H9 (cell line): ENCODE measurements around the gene SHB. TPM values are rescaled to one million over a fixed set of nuclear protein-coding genes. Genes with fewer than 3 reads are reported as not detected.

Experiments
- DNase-seq: peaks from one replicate; pipeline ENCODE4 v3.0.0-alpha.2; 2017
- H2AFZ ChIP-seq: one replicate; pipeline ENCODE4 v1.6.1; 2013; ENCODE audit warnings: mild to moderate bottlenecking, low read length, control low read depth, moderate library complexity
- H2AK5ac ChIP-seq: 2 replicates; pipeline ENCODE4 v1.6.1; 2013; ENCODE audit warnings: low read length, control low read depth, mixed read lengths; ENCODE audit not compliant: insufficient read length
- H2BK120ac ChIP-seq: one replicate; pipeline ENCODE4 v1.6.1; 2013; ENCODE audit warnings: low read depth, mild to moderate bottlenecking, low read length, control low read depth, inconsistent platforms; ENCODE audit not compliant: poor library complexity, severe bottlenecking
- H2BK12ac ChIP-seq: 2 replicates; pipeline ENCODE4 v1.6.1; 2013; ENCODE audit warnings: low read length, control low read depth, mixed read lengths, low read depth; ENCODE audit not compliant: insufficient read length
- H2BK15ac ChIP-seq: 2 replicates; pipeline ENCODE4 v1.6.1; 2013; ENCODE audit warnings: low read depth, low read length, control low read depth
- H2BK20ac ChIP-seq: one replicate; pipeline ENCODE4 v1.6.1; 2013; ENCODE audit warnings: low read depth, mild to moderate bottlenecking, low read length, control low read depth, inconsistent platforms; ENCODE audit not compliant: poor library complexity, severe bottlenecking
- H2BK5ac ChIP-seq: 2 replicates; pipeline ENCODE4 v1.6.1; 2013; ENCODE audit warnings: low read length, control low read depth, mixed read lengths; ENCODE audit not compliant: insufficient read length
- H3K14ac ChIP-seq: 2 replicates; pipeline ENCODE4 v1.6.1; 2013; ENCODE audit warnings: low read length, control low read depth; ENCODE audit not compliant: insufficient read depth
- H3K18ac ChIP-seq: 2 replicates; pipeline ENCODE4 v1.6.1; 2013; ENCODE audit warnings: low read depth, mild to moderate bottlenecking, mixed read lengths, low read length, control low read depth; ENCODE audit not compliant: insufficient read length
- H3K23ac ChIP-seq: 2 replicates; pipeline ENCODE4 v1.6.1; 2013; ENCODE audit warnings: low read length, control low read depth, mixed read lengths, low read depth; ENCODE audit not compliant: insufficient read length
- H3K23me2 ChIP-seq: 2 replicates; pipeline ENCODE4 v1.6.1; 2013; ENCODE audit warnings: low read depth, mild to moderate bottlenecking, mixed read lengths, low read length, control low read depth; ENCODE audit not compliant: insufficient read length, poor library complexity, severe bottlenecking
- H3K27ac ChIP-seq: 2 replicates; pipeline ENCODE4 v1.5.1; 2013; ENCODE audit warnings: low read length, control low read depth, mixed read lengths, low read depth; ENCODE audit not compliant: insufficient read length
- H3K27me3 ChIP-seq: 2 replicates; pipeline ENCODE4 v1.6.1; 2013; ENCODE audit warnings: low read length, control low read depth, inconsistent platforms; ENCODE audit not compliant: insufficient read depth
- H3K4ac ChIP-seq: 2 replicates; pipeline ENCODE4 v1.6.1; 2013; ENCODE audit warnings: low read depth, mild to moderate bottlenecking, control low read depth, inconsistent platforms, low read length, moderate library complexity
- H3K4me1 ChIP-seq: 2 replicates; pipeline ENCODE4 v1.6.1; 2013; ENCODE audit warnings: low read length, control low read depth, inconsistent platforms; ENCODE audit not compliant: insufficient read depth
- H3K4me2 ChIP-seq: 2 replicates; pipeline ENCODE4 v1.6.1; 2013; ENCODE audit warnings: low read length, control low read depth, mixed read lengths; ENCODE audit not compliant: insufficient read length, insufficient read depth
- H3K56ac ChIP-seq: 2 replicates; pipeline ENCODE4 v1.6.1; 2013; ENCODE audit warnings: low read depth, mild to moderate bottlenecking, mixed read lengths, low read length, control low read depth; ENCODE audit not compliant: insufficient read length
- H3K79me1 ChIP-seq: 2 replicates; pipeline ENCODE4 v1.6.1; 2013; ENCODE audit warnings: low read depth, mild to moderate bottlenecking, moderate library complexity, low read length, control low read depth, inconsistent platforms; ENCODE audit not compliant: insufficient read depth, poor library complexity, severe bottlenecking
- H3K79me2 ChIP-seq: 2 replicates; pipeline ENCODE4 v1.6.1; 2013; ENCODE audit warnings: low read length, control low read depth, inconsistent platforms; ENCODE audit not compliant: insufficient read depth
- H3K9ac ChIP-seq: 2 replicates; pipeline ENCODE4 v1.6.1; 2013; ENCODE audit warnings: low read length, control low read depth, mixed read lengths; ENCODE audit not compliant: insufficient read length; ENCODE audit errors: extremely low read depth
- H3K9me3 ChIP-seq: one replicate; pipeline ENCODE4 v1.6.1; 2013; ENCODE audit warnings: low read depth, low read length, inconsistent platforms; ENCODE audit not compliant: control insufficient read depth
- H3T11ph ChIP-seq: one replicate; pipeline ENCODE4 v1.6.1; 2013; ENCODE audit warnings: mild to moderate bottlenecking, low read length, control low read depth, inconsistent platforms
- H4K20me1 ChIP-seq: one replicate; pipeline ENCODE4 v1.6.1; 2013; ENCODE audit not compliant: control insufficient read depth, insufficient read length, insufficient read depth
- H4K5ac ChIP-seq: 2 replicates; pipeline ENCODE4 v1.6.1; 2013; ENCODE audit warnings: low read depth, mild to moderate bottlenecking, mixed read lengths, low read length, control low read depth; ENCODE audit not compliant: insufficient read length
- H4K8ac ChIP-seq: replicated peaks from 2 replicates; pipeline ENCODE4 v1.6.1; 2013; ENCODE audit warnings: low read length, control low read depth, mixed read lengths, low read depth; ENCODE audit not compliant: insufficient read length
- H4K91ac ChIP-seq: 2 replicates; pipeline ENCODE4 v1.6.1; 2013; ENCODE audit warnings: low read depth, mild to moderate bottlenecking, moderate library complexity, mixed read lengths, low read length, control low read depth; ENCODE audit not compliant: insufficient read length
- H3K27ac Mint-ChIP-seq, 3 experiments: 2 replicates in 2 of 3; 3 replicates in 1 of 3; pipeline ENCODE4 v1.8.0; 2020 to 2021; ENCODE audit warnings: mixed read lengths in 3 of 3, mild to moderate bottlenecking in 1 of 3, moderate library complexity in 1 of 3
- H3K27me3 Mint-ChIP-seq: 2 replicates; pipeline ENCODE4 v1.8.0; 2021; ENCODE audit warnings: low read depth, mild to moderate bottlenecking, moderate library complexity, mixed read lengths
- H3K36me3 Mint-ChIP-seq, 3 experiments: 2 replicates in 2 of 3; 3 replicates in 1 of 3; pipeline ENCODE4 v1.8.0; 2020 to 2021; ENCODE audit warnings: low read depth in 3 of 3, mixed read lengths in 3 of 3; ENCODE audit not compliant: insufficient read depth in 1 of 3
- H3K4me1 Mint-ChIP-seq, 2 experiments: 2 replicates each; pipeline ENCODE4 v1.8.0; 2020; ENCODE audit warnings: mixed read lengths in 2 of 2
- H3K4me3 Mint-ChIP-seq, 2 experiments: 2 replicates in 1 of 2; 3 replicates in 1 of 2; pipeline ENCODE4 v1.8.0; 2020 to 2021; ENCODE audit warnings: mild to moderate bottlenecking in 2 of 2, mixed read lengths in 2 of 2, moderate library complexity in 1 of 2
- H3K9me3 Mint-ChIP-seq, 2 experiments: 2 replicates in 1 of 2; 3 replicates in 1 of 2; pipeline ENCODE4 v1.8.0; 2020; ENCODE audit warnings: mild to moderate bottlenecking in 2 of 2, mixed read lengths in 2 of 2, moderate library complexity in 1 of 2
- WGBS: extraction: QIAGEN DNeasy Blood & Tissue Kit; methylation state at CpG from one replicate; pipeline ENCODE4 v1.1.7; 2013; ENCODE audit warnings: missing lambda C conversion rate, low lambda C conversion rate, mixed read lengths; ENCODE audit not compliant: insufficient read length; ENCODE audit errors: extremely low coverage; 5-methylcytosine and 5-hydroxymethylcytosine counted together
- total RNA-seq: library from RNA; stranded (reverse); gene quantifications from 2 replicates; pipeline ENCODE4 v1.2.1, GENCODE V29; 2021
- TF ChIP-seq, protein P1 (sequence below): fragments of 200-600 bp; sonication (generic); conservative IDR thresholded peaks from 3 replicates; pipeline ENCODE4 v1.8.0; 2021; ENCODE audit warnings: antibody characterized with exemption, mild to moderate bottlenecking

The SHB gene
- total RNA-seq, 1 experiment from 2014 or later: 14.6 TPM

DNA sequence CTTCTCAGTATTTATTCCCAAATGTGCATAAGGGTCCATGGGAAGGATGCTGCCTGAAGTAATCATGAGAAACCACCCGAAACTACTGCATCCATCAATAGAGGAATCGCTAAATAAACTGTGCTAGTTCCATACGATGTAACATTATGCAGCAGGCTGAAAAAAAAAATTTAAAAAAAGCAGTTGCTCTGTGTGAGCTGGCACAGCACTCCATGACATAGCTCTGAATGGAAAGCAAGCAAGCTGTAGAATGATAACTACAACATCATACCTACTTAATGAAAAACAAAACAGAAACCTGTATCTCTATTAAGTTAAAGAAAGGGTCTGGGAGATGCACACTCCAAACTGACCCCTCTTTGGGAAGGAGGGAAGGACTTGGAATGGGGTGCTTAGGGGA is 49.3 kb downstream of the SHB start:
- Histone ChIP-seq H3T11ph (no peak overlapping the region), H4K91ac (no peak overlapping the region), H4K20me1 (no peaks in the 10 kb centered on the region), H3K56ac (no peak overlapping the region), H3K79me1 (no peaks in the 10 kb centered on the region), H3K18ac (no peak overlapping the region), H3K14ac (no peak overlapping the region), H3K27ac (no peak overlapping the region), H2BK120ac (no peak overlapping the region), H3K4ac (no peak overlapping the region), H2BK20ac (no peak overlapping the region), H3K4me1 (peaks cover 34% of the 10 kb centered on the region), H3K23ac (no peak overlapping the region), H4K5ac (no peak overlapping the region), H2AK5ac (no peak overlapping the region), H2BK15ac (no peak overlapping the region), H2BK5ac (no peak overlapping the region), H4K8ac (no peak overlapping the region), H3K23me2 (no peaks in the 10 kb centered on the region), H3K27me3 (no peaks in the 10 kb centered on the region), H3K4me2 (no peak overlapping the region), H3K9ac (no peak overlapping the region), H2AFZ (no peak overlapping the region), H2BK12ac (no peak overlapping the region), H3K9me3 (no peaks in the 10 kb centered on the region), H3K79me2 (no peaks in the 10 kb centered on the region)
- H3K4me3 Mint-ChIP-seq: no peak overlapping the region
- no peaks in the 10 kb centered on the region; a peak in 1 of 5 replicates for H3K9me3 Mint-ChIP-seq
- H3K4me1 Mint-ChIP-seq: peaks cover 91 to 93% of the 10 kb centered on the region in 2 experiments
- H3K36me3 Mint-ChIP-seq: peaks cover 0 to 12% (median 11%) of the 10 kb centered on the region in 3 experiments; a peak in 4 of 7 replicates
- no peaks in the 10 kb centered on the region for H3K27me3 Mint-ChIP-seq
- no peak for DNase-seq
- TF ChIP-seq, protein P1, sequence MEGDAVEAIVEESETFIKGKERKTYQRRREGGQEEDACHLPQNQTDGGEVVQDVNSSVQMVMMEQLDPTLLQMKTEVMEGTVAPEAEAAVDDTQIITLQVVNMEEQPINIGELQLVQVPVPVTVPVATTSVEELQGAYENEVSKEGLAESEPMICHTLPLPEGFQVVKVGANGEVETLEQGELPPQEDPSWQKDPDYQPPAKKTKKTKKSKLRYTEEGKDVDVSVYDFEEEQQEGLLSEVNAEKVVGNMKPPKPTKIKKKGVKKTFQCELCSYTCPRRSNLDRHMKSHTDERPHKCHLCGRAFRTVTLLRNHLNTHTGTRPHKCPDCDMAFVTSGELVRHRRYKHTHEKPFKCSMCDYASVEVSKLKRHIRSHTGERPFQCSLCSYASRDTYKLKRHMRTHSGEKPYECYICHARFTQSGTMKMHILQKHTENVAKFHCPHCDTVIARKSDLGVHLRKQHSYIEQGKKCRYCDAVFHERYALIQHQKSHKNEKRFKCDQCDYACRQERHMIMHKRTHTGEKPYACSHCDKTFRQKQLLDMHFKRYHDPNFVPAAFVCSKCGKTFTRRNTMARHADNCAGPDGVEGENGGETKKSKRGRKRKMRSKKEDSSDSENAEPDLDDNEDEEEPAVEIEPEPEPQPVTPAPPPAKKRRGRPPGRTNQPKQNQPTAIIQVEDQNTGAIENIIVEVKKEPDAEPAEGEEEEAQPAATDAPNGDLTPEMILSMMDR: no peak
- WGBS: no CpG with 5 or more reads among the region's 3 CpGs
- peak overlapping the region in 2 of 3 experiments; percentile 9 to 68; a peak in 1 of 7 replicates for H3K27ac Mint-ChIP-seq
